ENCODE results near the gene FOXD2.
A peak's percentile ranks its signal among the peaks of the same experiment; 100 is the strongest.

FOXD2 gene

DNA sequence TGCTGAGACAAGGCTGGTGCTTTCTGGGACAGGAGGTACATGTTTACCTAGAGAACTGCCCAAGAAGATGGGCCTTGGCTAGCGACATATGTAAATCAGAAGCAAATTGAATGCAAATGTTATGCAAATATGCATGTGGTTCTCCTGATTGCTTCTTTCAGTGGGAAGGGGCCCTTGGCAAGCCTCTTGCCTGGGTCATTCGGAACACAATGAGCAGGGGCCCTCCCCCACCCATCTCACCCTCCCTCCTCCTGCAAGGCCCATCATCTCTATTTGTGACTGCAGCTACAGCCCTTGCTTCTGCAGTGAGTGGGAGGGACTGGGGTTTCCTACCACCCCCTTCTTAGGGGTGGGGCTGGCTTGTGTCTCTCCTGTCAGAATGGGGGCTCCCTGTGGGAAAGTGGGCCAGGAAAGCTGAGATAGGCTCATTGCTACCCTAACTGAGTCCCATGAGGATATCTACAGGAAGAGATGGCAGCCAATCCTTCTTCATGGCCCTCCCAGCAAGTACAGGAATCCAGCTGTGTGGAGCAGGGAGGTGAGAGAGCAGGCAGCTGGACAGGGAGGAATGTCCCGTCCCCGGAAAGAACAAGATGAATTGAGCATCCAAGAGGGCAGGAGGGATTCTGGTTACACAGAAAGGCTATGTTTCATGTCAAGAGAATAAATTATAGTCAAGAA is 31.0 kb downstream of the FOXD2 start:
- TF ChIP-seq JUND (IDR thresholded peaks at IDR 0.05; ENCODE audit: low read depth), result no peak
- in situ Hi-C loops (cut with HindIII; ENCODE audit: low pct_unique_long_range_greater_than_20kb, low sequenced_read_pairs), result no loop called here
- DNase-seq (ENCODE audit: low read depth in 1 of 2, low spot score in 1 of 2), result no peak

DNA sequence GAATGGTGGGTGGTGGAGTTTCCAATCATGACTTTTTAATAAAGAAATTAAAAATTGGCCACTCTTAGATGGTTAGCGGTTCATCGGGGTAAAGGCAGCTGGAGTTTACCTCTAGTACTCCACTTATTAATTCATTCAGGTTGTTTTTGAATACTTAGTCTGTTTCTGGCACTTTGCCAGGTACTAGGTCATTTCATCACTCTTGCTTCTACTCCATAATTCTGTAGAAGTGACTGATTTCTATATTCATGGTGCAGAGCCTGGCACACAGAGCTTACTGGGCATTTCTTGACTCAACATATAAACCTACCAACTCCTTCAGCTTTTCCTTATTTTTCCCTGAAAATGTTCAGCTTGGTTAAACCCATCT is 31.5 kb downstream of the FOXD2 start:
- in situ Hi-C loops (cut with HindIII; ENCODE audit: low pct_unique_long_range_greater_than_20kb, low sequenced_read_pairs), result no loop called here
- no peak for TF ChIP-seq JUND (IDR thresholded peaks at IDR 0.05; ENCODE audit: low read depth)
- DNase-seq (ENCODE audit: low read depth in 1 of 2, low spot score in 1 of 2), result no peak

DNA sequence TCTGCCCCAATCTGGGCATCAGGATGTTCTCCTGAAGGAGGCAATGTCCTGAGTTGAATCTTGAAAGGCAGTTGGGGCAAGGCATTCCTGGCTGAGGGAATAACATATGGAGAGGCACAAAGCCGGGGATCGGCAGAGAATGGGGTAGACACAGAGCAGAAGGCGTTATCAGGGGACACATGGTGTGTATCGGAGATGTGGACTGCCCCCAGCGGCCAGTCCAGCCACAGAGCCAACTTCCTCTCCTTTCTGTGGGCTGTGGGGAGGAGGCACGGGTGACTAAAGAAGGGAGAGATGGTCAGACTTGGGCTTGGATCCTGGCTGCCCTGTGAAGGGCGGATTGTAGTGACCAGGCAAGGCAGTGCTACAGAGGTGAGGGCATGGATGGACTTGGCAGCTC is 32.1 kb downstream of the FOXD2 start:
- in situ Hi-C loops (cut with HindIII; ENCODE audit: low pct_unique_long_range_greater_than_20kb, low sequenced_read_pairs), result no loop called here
- no peak for DNase-seq (ENCODE audit: low read depth in 1 of 2, low spot score in 1 of 2)
- TF ChIP-seq JUND (IDR thresholded peaks at IDR 0.05; ENCODE audit: low read depth), result no peak

DNA sequence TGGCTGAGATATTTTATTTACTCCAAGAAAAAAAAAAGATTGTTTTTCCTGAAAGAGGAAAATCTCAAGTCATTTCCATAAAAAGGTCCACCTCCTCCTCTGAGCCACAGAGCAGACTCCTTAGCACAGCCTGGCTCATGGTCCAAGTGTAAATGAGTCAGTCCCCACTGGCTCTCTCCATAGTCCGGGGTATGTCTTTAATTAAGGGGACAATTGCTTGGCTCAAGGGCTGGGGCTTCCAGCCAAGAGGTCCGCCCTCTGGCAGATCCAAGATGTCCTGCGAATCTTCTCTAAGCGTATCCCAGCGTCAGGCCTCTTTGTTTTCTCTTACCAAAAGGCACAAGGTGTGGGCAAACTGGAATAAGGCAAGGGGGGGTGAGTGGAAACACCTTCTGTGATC is 33.3 kb downstream of the FOXD2 start:
- no peak for TF ChIP-seq JUND (IDR thresholded peaks at IDR 0.05; ENCODE audit: low read depth)
- DNase-seq (ENCODE audit: low read depth in 1 of 2, low spot score in 1 of 2), result no peak
- in situ Hi-C loops (cut with HindIII; ENCODE audit: low pct_unique_long_range_greater_than_20kb, low sequenced_read_pairs), result no loop called here

DNA sequence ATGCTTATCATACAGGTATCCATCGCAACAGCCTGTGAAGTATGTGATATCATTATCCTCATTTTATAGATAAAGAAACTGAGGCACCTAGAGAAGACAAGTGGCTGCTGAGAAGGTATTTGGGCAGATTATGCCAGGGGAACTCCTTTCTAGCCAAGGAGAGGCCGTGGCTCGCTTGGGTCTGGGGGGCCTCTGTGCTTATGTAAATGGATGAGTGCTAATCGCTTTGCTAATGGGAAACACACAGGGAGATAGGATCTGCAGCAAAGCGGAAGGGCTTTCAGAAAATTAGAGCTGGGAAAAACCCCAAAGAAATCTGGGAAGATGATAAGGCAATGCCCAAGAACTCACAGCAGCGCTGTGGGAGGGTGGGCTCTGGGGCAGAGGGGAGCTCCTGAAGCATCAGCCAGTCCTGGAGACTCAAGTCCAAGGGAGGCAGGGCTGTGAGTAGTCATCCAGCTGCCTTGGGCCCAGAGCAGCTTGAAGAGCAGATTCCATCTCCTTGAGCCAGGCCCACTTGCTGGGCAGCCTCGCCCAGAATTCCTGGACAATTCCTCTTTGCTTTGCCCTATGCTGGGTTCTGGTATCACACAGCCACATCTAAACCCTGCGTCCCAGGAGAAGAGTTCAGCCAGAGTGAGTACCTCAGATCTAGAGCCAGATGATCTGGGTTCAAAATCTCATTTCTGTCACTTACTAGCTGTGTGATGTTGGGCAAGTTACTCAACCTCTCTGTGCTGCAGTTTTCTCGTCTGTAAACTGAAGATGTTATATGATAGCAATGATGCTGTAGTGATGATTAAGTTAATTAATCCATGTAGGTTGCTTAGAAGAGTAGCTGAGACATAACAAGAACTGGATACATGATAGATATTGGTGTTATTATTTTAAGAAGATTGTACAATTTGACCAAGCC is 36.7 kb downstream of the FOXD2 start:
- in situ Hi-C loops (cut with HindIII; ENCODE audit: low pct_unique_long_range_greater_than_20kb, low sequenced_read_pairs), result no loop called here
- peak in 1 of 2 experiments; percentile 41 for DNase-seq (ENCODE audit: low read depth in 1 of 2, low spot score in 1 of 2)
- no peak for TF ChIP-seq JUND (IDR thresholded peaks at IDR 0.05; ENCODE audit: low read depth)

DNA sequence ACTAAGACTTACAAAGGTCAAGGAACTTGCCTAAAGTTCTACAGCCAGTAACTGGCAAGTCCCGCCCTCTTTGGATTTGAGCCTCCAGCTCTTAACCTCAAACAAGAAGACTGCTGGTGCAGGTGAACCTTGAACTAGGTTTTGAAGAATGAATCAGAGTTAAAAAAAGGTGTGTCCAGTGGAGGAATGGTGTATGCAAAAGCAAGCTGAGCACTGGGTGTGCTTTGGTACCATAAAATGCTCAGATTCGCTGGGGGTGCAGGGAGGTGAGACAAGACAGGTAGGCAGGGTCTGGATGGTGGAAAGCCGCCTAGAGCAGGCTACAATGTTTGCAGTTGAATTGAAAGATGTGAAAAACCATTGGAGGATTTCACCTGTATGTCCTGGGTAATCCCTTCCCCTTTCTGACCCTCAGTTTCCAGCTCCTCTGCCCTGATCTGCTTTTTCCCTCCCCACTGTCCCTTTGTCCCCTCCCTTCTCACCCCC is 39.8 kb downstream of the FOXD2 start:
- TF ChIP-seq JUND (IDR thresholded peaks at IDR 0.05; ENCODE audit: low read depth), result no peak
- in situ Hi-C loops (cut with HindIII; ENCODE audit: low pct_unique_long_range_greater_than_20kb, low sequenced_read_pairs), result no loop called here
- DNase-seq (ENCODE audit: low read depth in 1 of 2, low spot score in 1 of 2), result peak; percentile 15 to 82

DNA sequence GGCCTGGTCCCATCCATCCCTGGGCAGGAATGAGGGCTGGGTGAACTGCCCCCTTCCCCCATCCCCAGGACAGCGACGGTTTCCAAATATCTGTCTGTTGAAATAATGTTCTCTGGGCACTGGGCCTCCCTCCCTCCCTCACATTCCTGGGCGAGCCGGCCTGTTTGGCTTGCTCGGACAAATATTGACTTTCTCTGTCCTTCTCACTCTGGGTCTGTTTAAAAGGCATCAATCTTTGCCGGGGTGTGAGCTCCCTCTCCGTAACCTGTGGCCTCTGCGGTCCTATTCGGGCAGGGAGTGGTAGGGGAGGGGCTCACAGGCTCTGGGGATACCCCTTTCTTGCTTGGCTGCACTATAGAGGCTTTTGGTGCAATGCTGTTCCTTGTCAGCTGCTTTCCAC is 40.2 kb downstream of the FOXD2 start:
- peak; percentile 51 to 94 for DNase-seq (ENCODE audit: low read depth in 1 of 2, low spot score in 1 of 2)
- in situ Hi-C loops (cut with HindIII; ENCODE audit: low pct_unique_long_range_greater_than_20kb, low sequenced_read_pairs), result no loop called here

DNA sequence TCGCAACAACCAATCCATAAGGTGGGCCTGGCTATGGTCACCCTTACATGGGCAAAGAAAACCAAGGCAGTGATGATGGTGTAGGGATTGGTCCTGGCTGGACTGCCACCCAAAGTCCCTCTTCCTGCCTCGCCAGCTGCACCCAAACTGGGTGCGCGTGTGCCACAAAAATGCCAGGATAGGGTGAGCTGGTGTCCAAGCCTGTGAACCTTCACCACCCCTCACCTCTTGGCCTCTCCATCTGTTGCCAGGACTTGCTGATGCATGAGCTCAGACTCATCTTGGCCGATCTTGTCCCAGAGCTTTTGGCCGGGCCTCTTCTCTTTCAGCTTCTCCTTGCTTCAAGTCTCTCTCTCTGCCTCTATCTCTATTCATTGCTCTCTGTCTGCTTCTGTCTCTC is 41.8 kb downstream of the FOXD2 start:
- in situ Hi-C loops (cut with HindIII; ENCODE audit: low pct_unique_long_range_greater_than_20kb, low sequenced_read_pairs), result no loop called here
- no peak for DNase-seq (ENCODE audit: low read depth in 1 of 2, low spot score in 1 of 2)

More for the DNA sequence above, 40.2 kb downstream of the FOXD2 start:
- no peak for TF ChIP-seq JUND (IDR thresholded peaks at IDR 0.05; ENCODE audit: low read depth)

DNA sequence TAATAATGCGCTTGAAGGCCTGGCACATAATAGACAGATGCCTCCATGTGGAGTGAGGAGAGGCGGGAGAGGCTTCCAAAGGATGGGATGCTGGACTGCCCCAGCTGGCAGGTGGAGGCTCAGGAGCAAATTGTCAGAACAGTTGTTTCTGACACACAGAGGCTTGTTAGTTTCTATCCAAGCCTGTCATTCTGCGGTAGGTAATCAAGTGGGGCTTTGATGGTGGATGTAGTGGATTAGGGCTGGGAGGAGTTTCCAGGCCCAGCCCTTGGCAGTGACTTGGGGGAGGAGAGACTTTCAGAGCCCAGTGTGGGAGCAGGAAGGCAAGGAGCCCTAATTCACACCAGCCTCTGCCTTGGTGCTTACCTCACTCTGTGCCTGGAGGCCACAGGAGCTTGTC is 44.1 kb downstream of the FOXD2 start:
- in situ Hi-C loops (cut with HindIII; ENCODE audit: low pct_unique_long_range_greater_than_20kb, low sequenced_read_pairs), result no loop called here
- TF ChIP-seq JUND (IDR thresholded peaks at IDR 0.05; ENCODE audit: low read depth), result no peak
- no peak for DNase-seq (ENCODE audit: low read depth in 1 of 2, low spot score in 1 of 2)

More for the DNA sequence above, 41.8 kb downstream of the FOXD2 start:
- TF ChIP-seq JUND (IDR thresholded peaks at IDR 0.05; ENCODE audit: low read depth), result no peak

DNA sequence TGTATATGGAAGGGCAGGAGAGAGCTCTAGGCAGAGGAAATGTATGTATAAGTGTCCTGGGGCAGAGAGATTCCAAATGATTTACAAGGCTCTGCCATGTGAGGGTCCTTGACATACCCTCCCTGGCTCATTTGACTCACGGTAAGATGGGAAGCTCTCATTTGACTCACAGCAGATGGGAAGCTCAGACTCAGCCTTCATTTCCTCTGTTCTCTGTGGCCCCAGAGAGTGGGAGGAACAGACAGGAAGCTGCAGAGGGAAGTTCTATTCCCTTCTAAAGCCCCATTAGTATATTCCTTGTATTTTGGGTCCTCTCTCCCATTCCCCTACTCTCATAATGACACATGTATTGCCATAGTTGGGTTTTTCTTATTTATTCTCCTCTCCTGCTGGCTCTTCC is 44.9 kb downstream of the FOXD2 start:
- TF ChIP-seq JUND (IDR thresholded peaks at IDR 0.05; ENCODE audit: low read depth), result no peak
- no peak for DNase-seq (ENCODE audit: low read depth in 1 of 2, low spot score in 1 of 2)
- in situ Hi-C loops (cut with HindIII; ENCODE audit: low pct_unique_long_range_greater_than_20kb, low sequenced_read_pairs), result no loop called here

DNA sequence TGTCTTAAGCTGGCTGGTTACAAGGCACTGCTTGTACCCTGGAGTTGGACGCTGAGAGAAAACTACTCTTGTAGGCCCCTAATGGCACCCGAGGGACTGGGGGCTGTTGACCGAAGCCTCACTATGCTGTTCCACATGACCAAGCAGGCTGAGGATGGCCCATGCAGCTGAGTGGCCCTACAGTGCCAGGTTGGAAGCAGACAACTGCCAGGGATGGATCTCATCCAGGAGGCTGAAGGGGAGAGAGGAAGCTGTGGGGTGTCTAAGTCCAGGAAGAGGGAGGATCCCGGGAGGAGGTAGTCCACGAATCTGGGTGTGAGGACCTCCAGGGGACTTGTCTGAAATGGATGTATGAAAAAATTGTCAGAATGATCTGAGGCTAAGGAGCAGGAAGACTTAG is 45.8 kb downstream of the FOXD2 start:
- no peak for DNase-seq (ENCODE audit: low read depth in 1 of 2, low spot score in 1 of 2)
- in situ Hi-C loops (cut with HindIII; ENCODE audit: low pct_unique_long_range_greater_than_20kb, low sequenced_read_pairs), result no loop called here
- no peak for TF ChIP-seq JUND (IDR thresholded peaks at IDR 0.05; ENCODE audit: low read depth)

DNA sequence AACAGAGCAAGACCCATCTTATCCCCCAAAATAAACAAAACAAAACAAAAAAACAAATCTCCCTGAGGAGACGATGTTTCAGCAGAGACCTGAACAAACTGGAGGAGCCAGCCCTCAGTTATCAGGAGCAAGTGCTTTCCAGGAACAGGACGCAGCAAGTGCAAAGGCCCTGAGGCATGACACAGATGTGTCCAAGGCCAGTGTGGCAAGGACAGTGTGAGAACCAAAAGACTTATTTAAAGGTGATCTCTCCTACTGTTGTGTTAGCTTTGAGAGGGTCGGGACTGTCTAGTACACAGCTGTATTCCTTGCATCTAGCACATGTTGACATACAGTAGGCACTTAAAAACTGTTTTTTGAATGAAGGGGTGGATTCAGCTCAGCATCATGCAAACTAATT is 48.0 kb downstream of the FOXD2 start:
- DNase-seq (ENCODE audit: low read depth in 1 of 2, low spot score in 1 of 2), result no peak
- in situ Hi-C loops (cut with HindIII; ENCODE audit: low pct_unique_long_range_greater_than_20kb, low sequenced_read_pairs), result no loop called here
- TF ChIP-seq JUND (IDR thresholded peaks at IDR 0.05; ENCODE audit: low read depth), result no peak

DNA sequence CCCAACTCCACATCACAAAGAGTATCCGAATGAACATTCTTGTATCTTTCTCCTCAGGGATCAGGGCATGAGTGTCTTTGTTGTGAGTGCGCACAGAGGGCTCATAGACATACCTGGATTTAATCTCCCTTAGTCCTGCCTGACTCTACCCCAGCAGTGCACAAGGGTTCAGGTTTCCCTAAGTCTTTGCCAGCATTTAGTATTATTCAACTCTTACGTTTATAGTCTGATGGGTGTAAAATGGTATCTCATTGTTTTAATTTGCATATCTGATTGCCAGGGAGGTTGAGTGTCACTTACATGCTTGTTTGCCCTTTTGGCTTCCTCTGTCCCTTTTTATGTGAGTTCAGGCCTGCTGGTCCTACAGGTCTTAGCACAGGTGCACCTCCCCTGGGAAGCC is 49.5 kb downstream of the FOXD2 start:
- in situ Hi-C loops (cut with HindIII; ENCODE audit: low pct_unique_long_range_greater_than_20kb, low sequenced_read_pairs), result no loop called here
- no peak for DNase-seq (ENCODE audit: low read depth in 1 of 2, low spot score in 1 of 2)
- no peak for TF ChIP-seq JUND (IDR thresholded peaks at IDR 0.05; ENCODE audit: low read depth)

Data from T47D (cell line).